ENCODE measurements around the gene CIDEA. TPM values are rescaled to one million over a fixed set of nuclear protein-coding genes. Genes with fewer than 3 reads are reported as not detected.

CIDEA gene
- total RNA-seq, 1 experiment from 2014 or later = not detected

GRCh38 chr18:12258719-12259705 lies 4.9 kb downstream of the CIDEA start:
- H3K4me3 ChIP-seq (ENCODE audit: low read depth, low read length) = no peak overlapping the region
- Mint-ChIP-seq H3K4me1 (ENCODE audit: low read depth, unreplicated experiment) (no peaks in the 10 kb centered on the region), H3K4me3 (ENCODE audit: unreplicated experiment) (no peak overlapping the region), H3K9me3 (ENCODE audit: unreplicated experiment) (no peaks in the 10 kb centered on the region), H3K27me3 (ENCODE audit: insufficient read depth, unreplicated experiment) (peaks cover 9% of the 10 kb centered on the region), H3K36me3 (ENCODE audit: insufficient read depth, unreplicated experiment) (no peaks in the 10 kb centered on the region), H3K27ac (ENCODE audit: unreplicated experiment) (no peak overlapping the region)
- intact Hi-C loops (cut with micrococcal nuclease; ENCODE audit: unreplicated experiment) = no loop called here
- no peaks in the 10 kb centered on the region for H3K27me3 ChIP-seq (replicated peaks; ENCODE audit: control insufficient read depth, insufficient read depth, low read length)
- BruUV-seq (replicated peaks) = no TSS peak
- H3K9me3 ChIP-seq = no peaks in the 10 kb centered on the region
- ChIA-PET POLR2A (no interaction called here), CTCF (interaction anchor here (0.8 kb wide), 1 partner anchor 13 kb away, joined by 4 read pairs; no protein-coding TSS in a partner anchor)
- DNase-seq = no peak
- no peaks in the 10 kb centered on the region for H3K36me3 ChIP-seq (ENCODE audit: control insufficient read depth, insufficient read depth, low read length)
- H3K4me1 ChIP-seq = peaks cover 17% of the 10 kb centered on the region
- no peak for TF ChIP-seq CTCF (IDR thresholded peaks at IDR 0.05; ENCODE audit: insufficient read depth in 1 of 2, low read depth in 1 of 2, low read length in 1 of 2, severe bottlenecking in 1 of 2, unreplicated experiment in 1 of 2)

DNA sequence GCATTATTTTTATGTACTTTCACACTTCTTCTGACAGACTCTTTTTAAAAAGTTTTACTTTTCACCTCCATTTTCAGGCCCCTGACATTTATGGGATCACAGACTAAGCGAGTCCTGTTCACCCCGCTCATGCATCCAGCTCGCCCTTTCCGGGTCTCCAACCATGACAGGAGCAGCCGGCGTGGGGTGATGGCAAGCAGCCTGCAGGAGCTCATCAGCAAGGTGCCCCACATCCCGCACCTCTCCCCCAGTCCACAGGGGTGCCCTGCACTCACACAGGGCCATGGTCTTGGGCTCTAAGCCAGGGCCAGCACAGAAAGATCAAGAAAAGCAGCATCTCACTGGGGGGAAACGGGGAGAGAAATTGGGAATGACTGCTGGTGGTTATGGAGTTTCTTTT lies 8.6 kb downstream of the CIDEA start:
- Mint-ChIP-seq H3K36me3 (ENCODE audit: insufficient read depth, unreplicated experiment) (no peaks in the 10 kb centered on the region), H3K4me1 (ENCODE audit: low read depth, unreplicated experiment) (no peaks in the 10 kb centered on the region), H3K9me3 (ENCODE audit: unreplicated experiment) (no peaks in the 10 kb centered on the region), H3K4me3 (ENCODE audit: unreplicated experiment) (no peak overlapping the region), H3K27me3 (ENCODE audit: insufficient read depth, unreplicated experiment) (peaks cover 9% of the 10 kb centered on the region), H3K27ac (ENCODE audit: unreplicated experiment) (no peak overlapping the region)
- Histone ChIP-seq H3K4me3 (ENCODE audit: low read depth, low read length) (no peak overlapping the region), H3K9me3 (no peaks in the 10 kb centered on the region), H3K36me3 (ENCODE audit: control insufficient read depth, insufficient read depth, low read length) (no peaks in the 10 kb centered on the region), H3K27me3 (replicated peaks; ENCODE audit: control insufficient read depth, insufficient read depth, low read length) (no peaks in the 10 kb centered on the region; the same call in 1 of the 2 replicates), H3K4me1 (no peaks in the 10 kb centered on the region)
- CTCF ChIA-PET = no interaction called here
- POLR2A ChIA-PET = no interaction called here
- no TSS peak for BruUV-seq (replicated peaks)
- intact Hi-C loops (cut with micrococcal nuclease; ENCODE audit: unreplicated experiment) = no loop called here
- no peak for DNase-seq
- TF ChIP-seq CTCF (IDR thresholded peaks at IDR 0.05; ENCODE audit: insufficient read depth in 1 of 2, low read depth in 1 of 2, low read length in 1 of 2, severe bottlenecking in 1 of 2, unreplicated experiment in 1 of 2) = no peak

DNA sequence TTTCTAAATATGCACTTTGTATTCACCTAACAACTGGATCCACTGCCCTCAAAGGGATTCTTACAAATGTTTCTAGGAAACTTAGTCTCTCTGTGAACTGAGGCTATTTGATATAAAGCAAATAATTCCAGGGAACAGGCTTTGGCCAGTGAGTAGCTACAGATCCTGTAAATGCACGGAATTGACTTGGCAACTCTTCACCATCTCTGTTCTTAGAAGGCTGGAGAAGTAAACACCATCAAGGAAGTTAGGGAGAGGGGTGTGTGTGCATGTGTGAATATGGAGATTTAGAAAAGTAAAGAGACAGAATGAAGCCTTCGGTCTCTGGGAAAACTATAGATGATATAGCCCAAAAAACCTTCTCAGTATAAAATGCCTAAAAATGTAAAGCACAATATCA lies 10.7 kb downstream of the CIDEA start:
- Histone ChIP-seq H3K4me1 (no peaks in the 10 kb centered on the region), H3K27me3 (replicated peaks; ENCODE audit: control insufficient read depth, insufficient read depth, low read length) (no peaks in the 10 kb centered on the region; the same call in 1 of the 2 replicates), H3K4me3 (ENCODE audit: low read depth, low read length) (no peak overlapping the region), H3K9me3 (no peaks in the 10 kb centered on the region), H3K36me3 (ENCODE audit: control insufficient read depth, insufficient read depth, low read length) (no peaks in the 10 kb centered on the region)
- ChIA-PET CTCF (no interaction called here), POLR2A (no interaction called here)
- Mint-ChIP-seq H3K36me3 (ENCODE audit: insufficient read depth, unreplicated experiment) (no peaks in the 10 kb centered on the region), H3K9me3 (ENCODE audit: unreplicated experiment) (no peaks in the 10 kb centered on the region), H3K27me3 (ENCODE audit: insufficient read depth, unreplicated experiment) (peaks cover 9% of the 10 kb centered on the region), H3K27ac (ENCODE audit: unreplicated experiment) (no peak overlapping the region), H3K4me1 (ENCODE audit: low read depth, unreplicated experiment) (no peaks in the 10 kb centered on the region), H3K4me3 (ENCODE audit: unreplicated experiment) (no peak overlapping the region)
- no TSS peak for BruUV-seq (replicated peaks)
- no peak for DNase-seq
- TF ChIP-seq CTCF (IDR thresholded peaks at IDR 0.05; ENCODE audit: insufficient read depth in 1 of 2, low read depth in 1 of 2, low read length in 1 of 2, severe bottlenecking in 1 of 2, unreplicated experiment in 1 of 2) = no peak
- intact Hi-C loops (cut with micrococcal nuclease; ENCODE audit: unreplicated experiment) = no loop called here
